ENCODE measurements around the gene LRP4. TPM values are rescaled to one million over a fixed set of nuclear protein-coding genes. Genes with fewer than 3 reads are reported as not detected.

LRP4 gene
- total RNA-seq, 1 donor from 2014 or later, result 17.5 TPM

GRCh38 chr11:46899501-46900025 is 18.8 kb downstream of the LRP4 start:
- ATAC-seq (no peak), DNase-seq (ENCODE audit: missing footprints) (no peak)
- intact Hi-C loops (cut with DNase I), result no loop called here

- intact Hi-C loops (cut with DNase I), result no loop called here
- no peak for ATAC-seq
- DNase-seq (ENCODE audit: missing footprints), result no peak
Observed at GRCh38 chr11:46898396-46899095, 19.8 kb downstream of the LRP4 start.

- ATAC-seq (no peak), DNase-seq (ENCODE audit: missing footprints) (no peak)
- intact Hi-C loops (cut with DNase I), result loop anchor here (2.0 kb wide), 1 partner anchor 22 kb away; the partner anchor contains the start of gene LRP4
Observed at GRCh38 chr11:46896719-46897406, 21.5 kb downstream of the LRP4 start.

- intact Hi-C loops (cut with DNase I), result loop anchor here (2.0 kb wide), 1 partner anchor 23 kb away; the partner anchor contains the start of gene LRP4
- ATAC-seq, result peak; percentile 91
- peak; percentile 85 for DNase-seq (ENCODE audit: missing footprints)
Observed at GRCh38 chr11:46895821-46896220, 22.5 kb downstream of the LRP4 start.

GRCh38 chr11:46894961-46895360 is 23.4 kb downstream of the LRP4 start:
- DNase-seq (ENCODE audit: missing footprints), result no peak
- intact Hi-C loops (cut with DNase I), result loop anchor here (5.0 kb wide), 1 partner anchor 462 kb away; no protein-coding TSS in a partner anchor
- ATAC-seq, result no peak

GRCh38 chr11:46894506-46894905 is 23.8 kb downstream of the LRP4 start:
- DNase-seq (ENCODE audit: missing footprints) (no peak), ATAC-seq (no peak)
- intact Hi-C loops (cut with DNase I), result loop anchor here (5.0 kb wide), 1 partner anchor 463 kb away; no protein-coding TSS in a partner anchor

- no peak for ATAC-seq
- intact Hi-C loops (cut with DNase I), result loop anchor here (5.0 kb wide), 1 partner anchor 464 kb away; no protein-coding TSS in a partner anchor
- DNase-seq (ENCODE audit: missing footprints), result no peak
Observed at GRCh38 chr11:46892838-46893237, 25.5 kb downstream of the LRP4 start.

GRCh38 chr11:46892109-46892508 is 26.2 kb downstream of the LRP4 start:
- ATAC-seq, result no peak
- intact Hi-C loops (cut with DNase I), result loop anchor here (5.0 kb wide), 1 partner anchor 465 kb away; no protein-coding TSS in a partner anchor
- DNase-seq (ENCODE audit: missing footprints), result no peak

GRCh38 chr11:46890665-46891064 is 27.7 kb downstream of the LRP4 start:
- no peak for DNase-seq (ENCODE audit: missing footprints)
- no peak for ATAC-seq
- intact Hi-C loops (cut with DNase I), result loop anchor here (5.0 kb wide), 1 partner anchor 467 kb away; no protein-coding TSS in a partner anchor

GRCh38 chr11:46889689-46890475 is 28.5 kb downstream of the LRP4 start:
- DNase-seq (ENCODE audit: missing footprints), result no peak
- peak; percentile 83 for ATAC-seq
- intact Hi-C loops (cut with DNase I), result loop anchor here (1.0 to 5.0 kb wide), 2 partner anchors 263 to 467 kb away; no protein-coding TSS in a partner anchor

GRCh38 chr11:46889251-46889650 is 29.1 kb downstream of the LRP4 start:
- intact Hi-C loops (cut with DNase I), result loop anchor here (1.0 kb wide), 1 partner anchor 264 kb away; no protein-coding TSS in a partner anchor
- ATAC-seq (no peak), DNase-seq (ENCODE audit: missing footprints) (no peak)

GRCh38 chr11:46888636-46889035 is 29.7 kb downstream of the LRP4 start:
- ATAC-seq (no peak), DNase-seq (ENCODE audit: missing footprints) (no peak)
- intact Hi-C loops (cut with DNase I), result loop anchor here (1.0 kb wide), 1 partner anchor 265 kb away; no protein-coding TSS in a partner anchor

- ATAC-seq (no peak), DNase-seq (ENCODE audit: missing footprints) (no peak)
- intact Hi-C loops (cut with DNase I), result no loop called here
Observed at GRCh38 chr11:46886211-46886610, 32.1 kb downstream of the LRP4 start.

- ATAC-seq, result no peak
- intact Hi-C loops (cut with DNase I), result no loop called here
- no peak for DNase-seq (ENCODE audit: missing footprints)
Observed at GRCh38 chr11:46879056-46879585, 39.2 kb downstream of the LRP4 start.

- intact Hi-C loops (cut with DNase I), result no loop called here
- DNase-seq (ENCODE audit: missing footprints) (no peak), ATAC-seq (no peak)
Observed at GRCh38 chr11:46877580-46877979, 40.8 kb downstream of the LRP4 start.

GRCh38 chr11:46876471-46876870 is 41.9 kb downstream of the LRP4 start:
- intact Hi-C loops (cut with DNase I), result no loop called here
- ATAC-seq (no peak), DNase-seq (ENCODE audit: missing footprints) (peak; percentile 26)

GRCh38 chr11:46874586-46874985 is 43.8 kb downstream of the LRP4 start:
- intact Hi-C loops (cut with DNase I), result no loop called here
- ATAC-seq, result no peak
- no peak for DNase-seq (ENCODE audit: missing footprints)

GRCh38 chr11:46868912-46869311 is 49.4 kb downstream of the LRP4 start:
- DNase-seq (ENCODE audit: missing footprints) (no peak), ATAC-seq (no peak)
- intact Hi-C loops (cut with DNase I), result no loop called here

- intact Hi-C loops (cut with DNase I), result no loop called here
Observed at GRCh38 chr11:46865340-46865739, 53.0 kb downstream of the LRP4 start.

More at GRCh38 chr11:46865340-46865739, 53.0 kb downstream of the LRP4 start:
- no peak for ATAC-seq
- no peak for DNase-seq (ENCODE audit: missing footprints)

Measured in Right ventricle myocardium inferior (tissue), 1 donor.